HEK293T (cell line): ENCODE data around the gene AP5S1.

ENCODE experiments used
- BHLHE40 ChIP-seq: fragments of 450-650 bp; IDR thresholded peaks from 2 replicates; pipeline ENCODE4 v1.6.1; 2016; ENCODE audit warnings: mild to moderate bottlenecking, moderate library complexity, borderline replicate concordance
- ELF4 ChIP-seq: fragments of 450-650 bp; IDR thresholded peaks from 2 replicates; pipeline ENCODE4 v1.6.1; 2017; ENCODE audit warnings: antibody characterized with exemption
- FOXA1 ChIP-seq: fragments of 450-650 bp; IDR thresholded peaks from 2 replicates; pipeline ENCODE4 v1.6.1; 2016; ENCODE audit warnings: mild to moderate bottlenecking
- FOXK2 ChIP-seq: fragments of 450-650 bp; IDR thresholded peaks from 2 replicates; pipeline ENCODE4 v1.6.1; 2016; ENCODE audit warnings: mild to moderate bottlenecking
- HDGF ChIP-seq: fragments of 450-650 bp; IDR thresholded peaks from 2 replicates; pipeline ENCODE4 v1.6.1; 2017; ENCODE audit warnings: antibody characterized with exemption, borderline replicate concordance
- SP1 ChIP-seq: fragments of 450-650 bp; IDR thresholded peaks from 2 replicates; pipeline ENCODE4 v1.6.1; 2017
- SUZ12 ChIP-seq: fragments of 450-650 bp; IDR thresholded peaks from 2 replicates; pipeline ENCODE4 v1.6.1; 2016; ENCODE audit warnings: mild to moderate bottlenecking

DNA sequence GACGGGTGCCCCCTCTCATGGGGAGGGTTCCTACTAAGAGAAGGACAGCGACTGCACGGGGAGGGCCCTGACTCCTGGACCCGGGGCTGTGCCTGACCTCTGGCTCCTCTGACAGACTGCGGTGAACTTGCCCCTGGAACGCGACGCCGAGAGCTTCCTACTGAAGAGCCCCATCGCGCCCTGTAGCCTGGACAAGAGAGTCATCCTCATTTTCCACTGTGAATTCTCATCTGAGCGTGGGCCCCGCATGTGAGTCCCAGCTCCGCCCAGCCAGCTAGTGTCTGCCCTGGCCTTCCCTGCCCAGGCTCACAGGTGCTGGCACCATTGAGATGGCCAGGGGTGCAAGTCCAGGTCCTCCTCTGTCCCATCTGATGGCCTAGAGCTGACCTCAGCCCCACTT, 17.1 kb upstream of the AP5S1 start:
- TF ChIP-seq SUZ12 (no peak), HDGF (no peak), SP1 (no peak), ELF4 (no peak), BHLHE40 (no peak), FOXA1 (no peak), FOXK2 (no peak)
